Gastrocnemius medialis (tissue), 4 donors: ENCODE measurements around the gene NR1I2. TPM values are rescaled to one million over a fixed set of nuclear protein-coding genes. Genes with fewer than 3 reads are reported as not detected.

ENCODE experiments used
- ATAC-seq, 2 donors: fragments of 150-250 bp; one replicate each; pipeline ENCODE4 v1.9.1; 2016
- DNase-seq, 2 donors: peaks; one replicate each; pipeline ENCODE4 v3.0.0-alpha.2; 2019
- H3K27ac ChIP-seq, 4 donors: fragments of 200-600 bp; sonication (generic); 1 replicate in 1 of 4; 2 replicates in 3 of 4; pipeline ENCODE4 v1.5.1; 2016 to 2018; ENCODE audit warnings: mild to moderate bottlenecking in 2 of 4, moderate library complexity in 1 of 4
- H3K27me3 ChIP-seq, 3 donors: fragments of 200-600 bp; sonication (generic) in 2 of 3; 1 replicate in 1 of 3; 2 replicates in 2 of 3; pipeline versions ENCODE4 v1.5.1 to v1.6.0; 2016 to 2019; ENCODE audit warnings: mild to moderate bottlenecking in 1 of 3, moderate library complexity in 1 of 3
- H3K36me3 ChIP-seq, 2 donors: fragments of 200-600 bp; sonication (generic) in 1 of 2; one replicate each; pipeline ENCODE4 v1.5.1; 2017 to 2018
- H3K4me1 ChIP-seq, 2 donors: fragments of 200-600 bp; sonication (generic) in 1 of 2; one replicate each; pipeline ENCODE4 v1.5.1; 2016 to 2017; ENCODE audit warnings: mild to moderate bottlenecking in 2 of 2
- H3K4me3 ChIP-seq, 4 donors: fragments of 200-600 bp; sonication (generic) in 3 of 4; 1 replicate in 1 of 4; 2 replicates in 3 of 4; pipeline ENCODE4 v1.5.1; 2016 to 2019; ENCODE audit warnings: mild to moderate bottlenecking in 2 of 4
- H3K9me3 ChIP-seq, 3 donors: fragments of 200-600 bp; sonication (generic) in 2 of 3; 1 replicate in 1 of 3; 2 replicates in 2 of 3; pipeline ENCODE4 v1.5.1; 2016 to 2019
- POLR2A ChIP-seq, 2 donors: fragments of 450-650 bp; IDR thresholded peaks; one replicate each; pipeline ENCODE4 v1.6.1; 2017; ENCODE audit warnings: antibody characterized with exemption in 2 of 2, mild to moderate bottlenecking in 2 of 2, moderate library complexity in 2 of 2
- in situ Hi-C, 4 donors: fragments of 200-750 bp; cut with MboI; loops; one replicate each; pipeline versions ENCODE4 v1.15.0 to v1.8.0; 2017; ENCODE audit warnings: low sequenced_read_pairs in 4 of 4
- intact Hi-C: fragments of 100-400 bp; cut with DNase I; formaldehyde crosslinking; loops from one replicate; pipeline ENCODE4 v1.15.1; 2023; ENCODE audit warnings: low total_unique reads
- total RNA-seq, 4 donors: library from RNA; depleted of rRNA; stranded (reverse); fragments of >200 nt; gene quantifications; one replicate each; pipeline versions ENCODE4 v1.1.0 to v1.2.3, GENCODE V29; 2016
- TF ChIP-seq, protein P1 (sequence below), 5 experiments: fragments of 450-650 bp in 3 of 5; fragments of 200-600 bp in 2 of 5; sonication (generic) in 2 of 5; IDR thresholded peaks in 4 of 5; conservative IDR thresholded peaks in 1 of 5; 1 replicate in 4 of 5; 2 replicates in 1 of 5; pipeline ENCODE4 v1.5.1; 2016 to 2019; ENCODE audit warnings: antibody characterized with exemption in 5 of 5, mild to moderate bottlenecking in 3 of 5, moderate library complexity in 3 of 5

NR1I2 gene
- total RNA-seq, 4 donors from 2014 or later: 0.17 to 0.18 TPM; not detected in 2

DNA sequence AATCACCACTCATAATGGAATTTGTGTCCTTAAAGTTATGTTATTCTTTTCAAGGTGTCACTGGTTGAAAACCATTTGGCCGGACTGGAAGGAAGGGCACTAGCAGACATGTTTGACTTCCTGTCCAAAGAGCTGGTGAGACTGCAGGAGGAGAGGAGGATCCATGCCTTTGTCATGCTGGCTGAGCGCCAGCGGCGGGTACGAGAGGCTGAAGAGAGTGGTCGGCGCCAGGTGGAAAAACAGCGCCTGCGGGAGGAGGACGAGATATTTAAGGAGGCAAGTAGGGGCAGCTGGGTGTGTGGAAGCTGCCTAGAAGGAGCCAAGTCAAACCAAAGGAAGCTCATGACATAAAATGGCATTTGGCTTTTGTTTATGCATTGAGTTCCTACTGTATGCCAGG lies 38.0 kb upstream of the NR1I2 start:
- intact Hi-C loops: no loop called here
- TF ChIP-seq, protein P1, sequence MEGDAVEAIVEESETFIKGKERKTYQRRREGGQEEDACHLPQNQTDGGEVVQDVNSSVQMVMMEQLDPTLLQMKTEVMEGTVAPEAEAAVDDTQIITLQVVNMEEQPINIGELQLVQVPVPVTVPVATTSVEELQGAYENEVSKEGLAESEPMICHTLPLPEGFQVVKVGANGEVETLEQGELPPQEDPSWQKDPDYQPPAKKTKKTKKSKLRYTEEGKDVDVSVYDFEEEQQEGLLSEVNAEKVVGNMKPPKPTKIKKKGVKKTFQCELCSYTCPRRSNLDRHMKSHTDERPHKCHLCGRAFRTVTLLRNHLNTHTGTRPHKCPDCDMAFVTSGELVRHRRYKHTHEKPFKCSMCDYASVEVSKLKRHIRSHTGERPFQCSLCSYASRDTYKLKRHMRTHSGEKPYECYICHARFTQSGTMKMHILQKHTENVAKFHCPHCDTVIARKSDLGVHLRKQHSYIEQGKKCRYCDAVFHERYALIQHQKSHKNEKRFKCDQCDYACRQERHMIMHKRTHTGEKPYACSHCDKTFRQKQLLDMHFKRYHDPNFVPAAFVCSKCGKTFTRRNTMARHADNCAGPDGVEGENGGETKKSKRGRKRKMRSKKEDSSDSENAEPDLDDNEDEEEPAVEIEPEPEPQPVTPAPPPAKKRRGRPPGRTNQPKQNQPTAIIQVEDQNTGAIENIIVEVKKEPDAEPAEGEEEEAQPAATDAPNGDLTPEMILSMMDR (IDR thresholded peaks at IDR 0.05 in 4 of 5, conservative IDR thresholded peaks at IDR 0.05 in 1 of 5): no peak
- TF ChIP-seq POLR2A (IDR thresholded peaks at IDR 0.05): no peak

DNA sequence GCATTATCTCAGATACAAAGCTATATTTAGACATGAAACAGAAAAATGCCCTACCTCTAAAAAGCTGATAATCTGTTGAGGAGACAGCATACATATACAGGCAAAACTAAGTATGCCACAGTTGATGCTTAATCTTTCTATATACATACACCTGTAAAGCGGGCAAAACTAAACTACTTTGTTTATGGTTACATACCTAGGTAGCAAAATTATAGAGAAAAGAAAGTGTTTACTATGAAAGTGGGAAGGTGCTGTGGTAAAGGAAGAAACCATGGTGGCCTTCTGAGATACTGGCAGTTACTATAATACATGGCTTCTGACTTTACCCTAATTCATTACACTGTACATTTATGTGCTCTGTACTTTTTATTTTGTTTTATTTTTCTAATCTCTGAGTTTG lies 36.0 kb upstream of the NR1I2 start:
- TF ChIP-seq, protein P1 (IDR thresholded peaks at IDR 0.05 in 4 of 5, conservative IDR thresholded peaks at IDR 0.05 in 1 of 5): no peak
- TF ChIP-seq POLR2A (IDR thresholded peaks at IDR 0.05): no peak
- DNase-seq: no peak
- ATAC-seq: no peak
- Histone ChIP-seq H3K4me1 (no peaks in the 10 kb centered on the region), H3K4me3 (no peak overlapping the region), H3K27me3 (no peaks in the 10 kb centered on the region), H3K36me3 (no peaks in the 10 kb centered on the region), H3K9me3 (no peaks in the 10 kb centered on the region), H3K27ac (no peak overlapping the region)
- in situ Hi-C loops (no loop called here), intact Hi-C loops (no loop called here)

More for the DNA sequence above, 38.0 kb upstream of the NR1I2 start:
- H3K27me3 ChIP-seq: no peaks in the 10 kb centered on the region
- no peak for ATAC-seq
- no peak for DNase-seq
- no peak overlapping the region for H3K27ac ChIP-seq
- in situ Hi-C loops: no loop called here
- H3K4me3 ChIP-seq: no peak overlapping the region
- no peaks in the 10 kb centered on the region for H3K36me3 ChIP-seq
- H3K4me1 ChIP-seq: no peaks in the 10 kb centered on the region
- no peaks in the 10 kb centered on the region for H3K9me3 ChIP-seq

DNA sequence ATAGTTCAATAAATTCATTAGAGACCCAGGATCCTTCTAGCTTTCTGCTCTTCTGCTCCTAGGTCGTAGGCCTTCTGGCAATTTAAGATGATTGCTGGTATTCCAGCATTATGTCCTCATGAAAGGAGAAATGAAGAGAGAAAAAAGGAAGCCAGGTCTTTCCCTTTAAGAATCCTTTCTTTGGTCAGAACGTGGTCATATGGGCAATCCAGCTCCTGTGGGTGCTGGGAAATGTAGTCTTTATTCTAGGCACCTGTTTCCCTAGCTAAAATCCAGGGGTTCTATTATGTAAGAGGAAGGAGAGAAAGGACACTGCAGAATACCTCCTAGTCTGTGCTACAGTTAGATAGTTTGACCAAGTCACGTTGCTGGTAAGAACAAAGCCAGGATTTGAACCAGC lies 35.5 kb upstream of the NR1I2 start:
- ATAC-seq (no peak), DNase-seq (no peak)
- Histone ChIP-seq H3K4me1 (no peaks in the 10 kb centered on the region), H3K4me3 (no peak overlapping the region), H3K27me3 (no peaks in the 10 kb centered on the region), H3K36me3 (no peaks in the 10 kb centered on the region), H3K27ac (no peak overlapping the region), H3K9me3 (no peaks in the 10 kb centered on the region)
- intact Hi-C loops: no loop called here
- TF ChIP-seq, protein P1 (IDR thresholded peaks at IDR 0.05 in 4 of 5, conservative IDR thresholded peaks at IDR 0.05 in 1 of 5): no peak
- no peak for TF ChIP-seq POLR2A (IDR thresholded peaks at IDR 0.05)
- in situ Hi-C loops: no loop called here

DNA sequence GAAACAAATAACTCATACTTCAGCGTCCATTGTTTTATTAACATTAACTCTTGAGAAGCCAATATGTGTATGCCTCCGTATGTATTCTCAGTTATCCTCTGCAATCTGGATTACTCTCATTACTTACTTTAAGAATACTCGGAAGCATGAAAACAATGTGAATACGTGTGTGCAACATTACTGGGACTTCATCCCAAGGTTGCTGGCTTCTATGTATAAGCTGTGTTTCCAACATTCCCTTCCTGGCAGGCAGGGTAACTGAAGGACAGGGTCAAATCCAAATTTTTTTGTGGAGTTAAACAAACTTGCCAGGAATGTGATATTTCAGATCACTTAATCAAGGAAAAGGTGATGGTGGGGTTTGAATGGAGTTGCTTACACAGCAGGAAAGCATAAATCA lies 34.5 kb upstream of the NR1I2 start:
- TF ChIP-seq, protein P1 (IDR thresholded peaks at IDR 0.05 in 4 of 5, conservative IDR thresholded peaks at IDR 0.05 in 1 of 5): no peak
- TF ChIP-seq POLR2A (IDR thresholded peaks at IDR 0.05): no peak
- DNase-seq (no peak), ATAC-seq (no peak)
- Histone ChIP-seq H3K4me1 (no peaks in the 10 kb centered on the region), H3K36me3 (no peaks in the 10 kb centered on the region), H3K4me3 (no peak overlapping the region), H3K27ac (no peak overlapping the region), H3K27me3 (no peaks in the 10 kb centered on the region), H3K9me3 (no peaks in the 10 kb centered on the region)
- in situ Hi-C loops: no loop called here
- intact Hi-C loops: no loop called here

DNA sequence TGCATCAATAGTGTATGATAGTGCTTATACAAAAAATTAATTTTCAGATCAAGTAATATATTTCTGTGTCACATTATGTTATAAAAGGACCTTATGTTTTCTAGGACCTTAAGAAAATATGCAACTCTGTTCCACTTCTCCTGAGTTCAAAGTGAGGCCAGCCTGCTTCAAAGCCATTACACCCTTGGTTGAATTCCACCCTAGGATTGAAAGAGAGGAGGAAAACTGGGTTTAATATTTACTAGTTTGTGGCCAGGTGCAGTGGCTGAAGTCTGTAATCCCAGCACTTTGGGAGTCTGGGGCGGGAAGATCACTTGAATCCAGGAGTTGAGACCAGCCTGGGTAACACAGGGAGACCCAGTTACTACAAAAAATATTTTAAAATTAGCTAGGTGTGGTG lies 32.9 kb upstream of the NR1I2 start:
- intact Hi-C loops: no loop called here
- TF ChIP-seq POLR2A (IDR thresholded peaks at IDR 0.05): no peak
- TF ChIP-seq, protein P1 (IDR thresholded peaks at IDR 0.05 in 4 of 5, conservative IDR thresholded peaks at IDR 0.05 in 1 of 5): no peak
- Histone ChIP-seq H3K9me3 (no peaks in the 10 kb centered on the region), H3K27ac (no peak overlapping the region), H3K4me1 (no peaks in the 10 kb centered on the region), H3K4me3 (no peak overlapping the region), H3K27me3 (no peaks in the 10 kb centered on the region), H3K36me3 (no peaks in the 10 kb centered on the region)
- ATAC-seq (no peak), DNase-seq (no peak)
- in situ Hi-C loops: no loop called here
